Fibroblast of skin of back (primary cell): ENCODE results near the gene HOXD12. TPM values are rescaled to one million over a fixed set of nuclear protein-coding genes. Genes with fewer than 3 reads are reported as not detected.

Experiments used
- DNase-seq: peaks from one replicate; pipeline ENCODE4 v3.0.0-alpha.2; 2013
- polyA plus RNA-seq, 2 experiments: library from polyadenylated mRNA; unstranded; fragments of 120-200 nt; gene quantifications; one replicate each; pipeline ENCODE4 v1.2.1, GENCODE V29; 2013; ENCODE audit not compliant: insufficient read length in 2 of 2

HOXD12 gene, protein sequence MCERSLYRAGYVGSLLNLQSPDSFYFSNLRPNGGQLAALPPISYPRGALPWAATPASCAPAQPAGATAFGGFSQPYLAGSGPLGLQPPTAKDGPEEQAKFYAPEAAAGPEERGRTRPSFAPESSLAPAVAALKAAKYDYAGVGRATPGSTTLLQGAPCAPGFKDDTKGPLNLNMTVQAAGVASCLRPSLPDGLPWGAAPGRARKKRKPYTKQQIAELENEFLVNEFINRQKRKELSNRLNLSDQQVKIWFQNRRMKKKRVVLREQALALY
- not detected for polyA plus RNA-seq (2013, experiment 1 of 2; ENCODE audit: insufficient read length)
- not detected for polyA plus RNA-seq (2013, experiment 2 of 2; ENCODE audit: insufficient read length)

DNA sequence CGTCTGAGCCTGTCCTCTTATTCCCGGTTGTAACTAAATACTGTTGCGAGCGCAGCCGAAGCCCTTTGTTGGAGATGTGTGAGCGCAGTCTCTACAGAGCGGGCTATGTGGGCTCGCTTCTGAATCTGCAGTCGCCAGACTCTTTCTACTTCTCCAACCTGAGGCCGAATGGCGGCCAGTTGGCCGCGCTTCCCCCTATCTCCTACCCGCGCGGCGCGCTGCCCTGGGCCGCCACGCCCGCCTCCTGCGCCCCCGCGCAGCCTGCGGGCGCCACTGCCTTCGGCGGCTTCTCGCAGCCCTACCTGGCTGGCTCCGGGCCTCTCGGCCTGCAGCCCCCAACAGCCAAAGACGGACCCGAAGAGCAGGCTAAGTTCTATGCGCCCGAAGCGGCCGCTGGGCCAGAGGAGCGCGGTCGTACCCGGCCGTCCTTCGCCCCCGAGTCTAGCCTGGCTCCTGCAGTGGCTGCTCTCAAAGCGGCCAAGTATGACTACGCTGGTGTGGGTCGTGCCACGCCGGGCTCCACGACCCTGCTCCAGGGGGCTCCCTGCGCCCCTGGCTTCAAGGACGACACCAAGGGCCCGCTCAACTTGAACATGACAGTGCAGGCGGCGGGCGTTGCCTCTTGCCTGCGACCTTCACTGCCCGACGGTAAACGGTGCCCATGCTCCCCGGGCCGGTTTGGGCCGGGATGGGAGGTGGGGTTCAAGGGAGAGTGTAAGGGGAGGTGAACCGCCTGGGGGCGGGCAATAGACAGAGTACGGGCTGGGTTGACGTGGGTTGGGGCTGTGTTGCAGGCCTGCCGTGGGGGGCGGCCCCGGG, at the start of gene HOXD12:
Gene HOXD12, plus strand, starts transcription at position 68 of the 819 bp plus-strand sequence. Its CDS starts 7 bp downstream, at position 75.
- no peak for DNase-seq

DNA sequence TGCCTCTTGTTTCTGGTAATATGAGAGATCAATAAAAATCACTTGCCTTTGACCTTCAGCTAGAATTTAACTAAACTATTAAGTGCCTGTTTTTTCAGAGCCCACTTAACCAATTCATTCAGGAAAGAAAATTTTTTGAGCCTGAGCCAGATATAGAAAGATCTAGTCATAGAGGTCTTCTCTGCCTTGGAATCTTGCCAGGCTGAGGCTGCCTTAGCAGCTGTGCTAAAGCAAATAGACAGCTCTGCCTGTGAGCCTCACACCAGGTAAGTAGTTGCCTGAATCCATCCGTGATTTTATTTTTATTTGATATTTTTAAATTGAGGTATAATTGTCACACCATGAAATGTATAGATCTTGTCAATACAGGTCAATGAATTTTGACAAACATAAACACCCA, 43.2 kb upstream of the HOXD12 start:
- DNase-seq, result no peak

DNA sequence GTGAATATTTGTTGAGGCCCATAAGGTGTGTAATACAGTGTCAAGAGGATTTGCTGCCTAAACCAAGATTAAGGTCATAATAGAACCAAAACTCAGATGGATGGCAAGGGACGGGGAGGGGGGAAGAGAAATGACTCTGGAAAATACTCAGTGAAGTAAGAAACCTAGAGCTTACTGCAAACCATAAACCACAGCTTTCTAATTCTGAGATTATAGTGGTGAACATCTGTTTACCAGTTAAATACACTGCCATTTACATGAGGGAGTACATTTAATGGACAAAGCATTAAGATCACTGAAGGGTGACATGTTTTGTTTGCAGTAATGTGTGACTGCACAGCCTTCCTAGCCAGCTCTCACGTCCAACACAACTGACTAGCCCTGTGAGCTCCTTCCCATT, 35.6 kb upstream of the HOXD12 start:
- DNase-seq, result no peak

DNA sequence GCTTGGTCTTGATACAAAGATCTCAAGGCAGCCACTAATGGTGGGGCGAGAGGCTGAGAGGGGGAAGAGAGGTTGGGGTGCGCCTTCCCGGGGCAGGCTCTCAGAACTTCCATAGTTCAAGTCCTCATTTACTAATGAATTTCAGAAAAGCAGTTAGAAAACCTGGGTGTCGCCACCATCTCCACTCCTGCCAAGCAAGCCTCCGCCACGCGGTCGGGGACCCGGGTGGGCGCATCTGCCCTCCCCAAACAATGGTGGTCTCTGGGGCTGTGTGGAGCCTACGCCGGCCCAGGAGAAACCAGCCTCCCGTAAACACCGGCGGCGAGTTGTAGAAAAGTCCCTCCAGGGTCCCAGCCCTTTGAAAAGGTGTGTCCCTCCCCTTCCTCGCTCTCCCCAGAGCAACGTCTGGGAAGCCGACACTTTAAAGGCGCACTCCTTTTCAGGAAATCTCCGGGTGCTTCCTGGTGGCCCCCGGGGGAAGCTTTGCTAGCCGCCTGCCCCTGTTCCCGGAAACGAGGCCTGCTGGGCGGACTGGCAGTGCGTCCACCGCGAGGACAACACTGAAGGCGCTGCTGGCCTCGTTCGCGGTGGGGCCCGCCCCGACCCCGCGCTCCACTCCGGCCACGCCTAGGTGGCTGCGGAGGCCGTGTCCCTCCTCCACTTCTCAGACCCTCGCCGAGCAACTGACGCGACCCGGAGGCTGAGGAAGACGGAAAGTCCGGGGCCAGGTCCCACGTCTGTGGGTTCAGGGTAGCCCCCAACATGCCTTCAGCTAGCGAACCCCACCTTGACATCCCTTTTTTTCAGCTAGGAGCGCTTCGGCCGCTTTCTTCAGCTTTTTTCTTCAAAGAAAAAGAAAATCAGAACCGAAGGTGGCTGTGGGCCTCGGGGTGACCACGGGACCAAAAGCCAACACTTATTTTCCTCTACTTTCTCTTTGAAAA, 32.7 kb upstream of the HOXD12 start:
- no peak for DNase-seq

DNA sequence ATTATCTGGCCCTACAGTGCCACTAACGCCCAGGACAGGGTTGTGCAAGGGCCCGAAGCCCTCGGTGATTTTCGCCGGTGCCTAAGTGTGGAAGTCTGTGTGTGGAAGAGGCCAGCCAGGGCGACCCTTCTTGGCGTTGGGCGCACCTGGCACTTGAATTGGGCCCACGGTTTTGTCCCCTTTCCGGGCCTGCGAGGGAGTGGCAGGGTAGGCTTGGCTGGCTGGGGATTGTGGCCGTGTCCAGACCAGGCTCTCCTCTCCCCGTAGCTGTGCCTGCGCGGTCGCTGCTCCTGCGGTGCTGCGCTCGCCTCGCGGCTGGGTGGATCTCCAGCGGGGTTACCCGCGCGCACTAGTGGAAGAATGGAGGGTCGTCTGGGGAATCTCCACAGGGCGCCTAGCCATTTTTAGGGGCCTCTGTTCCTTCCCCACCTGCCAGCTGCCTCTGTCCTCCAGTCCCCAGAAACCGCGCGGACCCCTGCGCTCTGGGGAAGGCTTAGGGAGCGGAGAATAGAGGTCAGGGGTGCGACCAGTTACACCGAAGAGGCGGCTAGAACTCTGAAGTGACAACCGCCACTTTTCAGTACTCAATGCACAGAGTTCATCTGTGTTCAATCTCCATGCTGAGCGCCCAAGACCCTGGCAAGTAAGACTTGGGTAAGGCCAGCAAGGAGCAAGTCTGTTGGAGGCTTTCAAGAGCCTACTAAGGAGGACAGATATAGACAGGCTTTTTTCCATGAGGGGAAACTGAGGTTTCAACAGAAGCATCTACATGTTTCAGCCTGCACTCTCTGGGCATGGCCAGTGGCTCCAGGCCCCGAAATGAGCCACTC, 31.8 kb upstream of the HOXD12 start:
- DNase-seq, result no peak

DNA sequence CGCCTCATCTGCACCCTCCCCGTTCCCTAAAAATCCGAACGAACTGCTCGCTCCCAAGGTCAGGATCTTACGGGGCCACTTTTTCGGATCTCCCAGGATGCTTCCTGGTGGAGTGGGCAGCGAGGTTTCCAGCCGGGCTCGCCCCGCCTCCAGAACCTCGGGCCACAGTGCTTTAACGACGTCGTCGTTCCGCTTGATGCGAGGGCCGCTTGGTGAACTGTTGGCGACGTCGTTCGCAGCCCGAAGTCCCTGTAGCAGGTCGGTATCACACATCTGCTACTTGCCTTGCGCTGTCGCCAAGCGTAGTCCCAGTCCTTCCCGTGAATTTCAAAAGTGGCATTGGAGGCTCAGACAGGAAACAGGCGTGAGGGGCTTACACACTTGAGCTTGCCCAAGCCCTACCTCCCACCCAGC, 31.2 kb upstream of the HOXD12 start:
- DNase-seq, result no peak

DNA sequence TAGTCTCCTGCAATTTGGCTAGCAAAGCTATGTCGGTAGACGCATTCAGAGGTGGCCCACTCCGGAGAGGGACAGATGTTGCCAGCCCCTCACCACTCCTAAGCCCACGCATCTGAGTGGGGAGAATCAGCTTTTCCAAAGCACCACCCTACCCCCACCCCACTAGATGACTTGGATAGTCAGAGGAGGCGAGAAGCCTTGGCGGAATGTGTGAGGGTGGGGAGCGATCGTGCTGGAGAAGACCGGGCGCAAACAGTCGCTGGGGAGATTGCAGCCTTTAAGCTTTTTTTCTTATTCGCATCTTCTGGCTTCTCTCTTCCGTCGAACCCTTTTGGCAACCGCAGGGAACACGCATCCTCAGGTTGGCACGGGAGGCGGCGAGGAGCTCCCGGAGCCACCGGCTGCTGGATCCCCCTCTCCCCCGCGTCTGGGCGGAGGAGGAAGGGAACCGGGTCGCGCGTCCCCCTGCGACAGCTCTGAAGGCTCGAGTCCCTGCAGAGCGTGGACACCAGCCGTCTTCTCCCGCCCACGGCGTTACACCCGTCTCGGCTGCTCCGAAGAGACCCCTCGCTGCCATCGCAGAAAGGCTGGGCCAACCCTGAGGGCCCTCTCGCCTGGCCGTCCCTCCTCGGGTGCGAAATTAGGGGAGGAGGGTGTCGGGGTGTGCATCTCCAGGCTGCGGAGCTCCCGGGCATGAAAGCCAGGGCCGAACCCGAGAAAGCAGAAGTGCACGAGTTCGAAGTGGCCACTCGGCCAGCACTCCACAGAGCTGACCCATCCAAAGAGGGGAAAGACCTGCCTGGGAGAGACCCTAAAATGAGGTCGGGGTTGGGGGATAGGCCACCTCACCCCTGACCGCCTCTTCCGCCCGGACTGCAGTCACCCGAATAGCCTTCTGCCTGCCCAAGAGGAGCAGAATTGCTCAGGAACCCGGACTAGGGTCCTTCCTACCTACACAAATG, 28.0 kb upstream of the HOXD12 start:
- no peak for DNase-seq

DNA sequence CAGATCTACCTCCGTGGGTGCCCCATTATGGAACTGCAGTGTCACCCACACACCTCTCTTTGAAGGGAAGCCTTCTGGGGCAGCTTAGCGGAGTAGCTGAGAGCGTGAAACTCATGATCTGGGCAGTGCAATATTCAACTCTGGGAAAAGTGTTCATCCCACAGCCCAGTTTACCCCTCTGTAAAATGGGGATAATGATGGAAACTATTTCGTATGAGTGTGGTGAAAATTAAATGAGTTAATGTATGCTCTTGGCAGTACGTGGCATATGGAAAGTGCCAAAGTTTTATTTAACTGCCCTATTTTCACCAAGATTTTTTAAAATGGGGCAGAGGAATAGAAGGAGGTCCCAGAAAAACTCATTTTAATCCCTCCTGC, 27.3 kb upstream of the HOXD12 start:
- no peak for DNase-seq

DNA sequence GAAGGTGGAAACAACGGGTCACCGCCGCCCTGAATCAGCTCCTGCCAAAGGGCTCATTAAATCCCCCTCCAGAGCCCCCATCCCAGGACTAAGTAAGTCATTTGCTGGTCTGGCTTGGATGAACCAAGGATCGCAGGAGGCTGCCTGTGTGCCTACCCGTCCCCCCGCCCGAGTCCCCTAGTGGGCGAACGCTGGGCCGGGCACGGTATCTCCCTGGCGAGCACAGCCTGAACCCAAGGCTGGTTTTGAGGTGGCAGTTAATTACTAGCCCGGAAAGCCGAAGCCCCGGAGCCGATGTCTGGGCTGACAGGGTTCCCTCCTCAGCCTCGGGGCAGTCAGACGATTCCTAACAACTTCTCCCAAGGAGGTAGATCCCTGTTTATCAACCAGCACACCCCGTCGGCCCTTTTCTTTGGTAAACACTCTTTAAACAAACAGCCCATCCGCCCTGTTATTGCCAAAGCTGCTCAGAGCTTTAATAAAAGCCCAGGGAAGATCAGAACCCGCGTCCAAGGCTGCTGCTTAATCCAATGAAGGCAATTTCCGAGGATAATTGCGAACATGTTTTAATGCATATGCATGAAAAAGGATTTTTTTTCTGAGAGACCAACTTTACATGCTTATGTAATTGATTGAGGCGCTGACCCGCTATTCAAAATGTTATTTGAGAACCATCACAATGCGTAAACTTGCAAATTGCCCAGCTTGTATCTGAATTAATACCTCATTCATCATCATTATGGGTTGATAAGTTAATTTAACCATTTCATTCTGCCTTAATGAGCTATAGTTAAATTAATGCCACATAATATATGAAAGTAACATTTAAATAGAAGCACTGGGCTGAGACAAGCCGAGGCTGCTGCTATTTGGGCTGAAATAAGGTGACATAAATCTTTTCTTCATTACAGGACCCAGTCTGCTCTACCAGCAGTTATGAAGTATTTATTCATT, 26.4 kb upstream of the HOXD12 start:
- no peak for DNase-seq

DNA sequence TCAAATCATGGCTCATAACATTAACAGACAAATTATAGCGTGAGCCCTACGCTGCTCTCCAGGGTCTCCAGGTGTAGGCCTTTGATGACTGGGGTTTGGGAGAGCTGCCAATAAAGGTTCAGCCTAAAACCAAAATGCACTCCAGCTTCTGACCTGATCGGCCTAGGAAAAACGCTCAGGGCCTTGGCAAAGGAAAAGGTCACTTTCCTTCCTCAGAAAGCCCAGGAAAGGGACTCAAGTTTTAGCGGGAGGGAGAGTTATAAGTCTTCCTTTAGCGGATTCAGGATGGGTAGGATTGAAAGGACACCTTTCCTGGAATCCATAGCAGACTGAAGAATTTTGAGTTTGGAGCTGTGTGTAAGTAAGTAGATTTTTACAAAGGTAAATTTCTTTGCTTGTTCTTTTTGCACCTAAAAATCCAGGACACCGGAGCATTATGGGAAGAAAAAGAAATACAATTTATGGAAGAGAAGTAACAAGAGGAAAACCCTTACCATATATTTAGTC, 24.6 kb upstream of the HOXD12 start:
- DNase-seq, result no peak

DNA sequence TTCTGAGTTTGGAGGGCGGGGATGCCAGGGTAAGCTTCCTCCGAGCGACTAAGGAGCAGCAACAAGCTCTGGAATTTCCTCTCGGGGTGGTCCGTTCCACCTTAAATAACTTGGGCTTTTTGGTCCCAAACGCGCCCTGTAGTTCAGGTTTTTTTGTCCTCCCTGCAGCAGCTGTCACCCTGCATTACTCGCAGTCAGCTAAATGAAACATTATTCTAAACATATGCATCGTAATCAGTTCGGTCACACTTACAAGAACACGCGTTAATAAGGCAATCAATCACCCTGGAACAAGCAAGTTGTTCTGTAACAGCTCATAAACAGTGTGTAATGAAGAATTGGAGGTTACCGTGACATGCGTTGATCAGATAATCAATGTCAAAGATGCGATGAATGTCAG, 24.1 kb upstream of the HOXD12 start:
- no peak for DNase-seq

DNA sequence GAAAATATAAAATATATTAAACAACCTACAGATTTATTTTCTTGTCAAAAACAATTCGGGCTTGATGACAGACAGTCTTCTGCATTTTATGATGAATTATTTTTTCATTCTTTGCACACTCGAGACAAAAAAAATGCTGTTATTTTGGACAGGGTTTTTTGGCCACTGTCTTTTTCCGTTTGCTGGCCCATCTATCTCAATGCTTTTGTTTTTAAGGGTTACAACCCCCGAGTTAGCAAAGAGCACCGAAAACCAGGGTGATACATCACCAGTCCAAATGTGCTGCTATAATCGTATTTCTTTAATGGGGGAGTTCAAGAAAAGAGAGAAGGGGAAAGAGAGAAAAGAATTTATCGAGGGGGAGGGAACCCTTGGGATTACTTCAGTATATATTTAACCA, 23.5 kb upstream of the HOXD12 start:
- no peak for DNase-seq

DNA sequence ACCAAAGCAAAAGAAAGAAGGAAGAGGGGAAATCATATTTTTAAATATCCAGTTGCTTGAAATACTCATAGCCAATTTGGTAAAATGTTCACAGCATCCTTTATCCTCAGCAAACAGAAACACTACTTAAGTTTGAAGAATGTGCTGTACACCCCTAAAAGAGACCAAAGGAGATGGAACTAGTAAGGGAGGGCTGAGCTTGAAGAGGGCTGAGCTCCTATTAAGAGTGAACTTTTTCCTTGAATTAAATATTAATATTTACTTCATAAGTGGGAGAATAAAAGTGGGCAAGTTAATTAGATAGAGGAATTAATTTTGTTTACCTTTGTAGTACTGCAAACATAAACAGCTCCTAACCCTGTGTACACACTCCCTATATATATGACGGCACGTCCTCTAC, 22.8 kb upstream of the HOXD12 start:
- no peak for DNase-seq

DNA sequence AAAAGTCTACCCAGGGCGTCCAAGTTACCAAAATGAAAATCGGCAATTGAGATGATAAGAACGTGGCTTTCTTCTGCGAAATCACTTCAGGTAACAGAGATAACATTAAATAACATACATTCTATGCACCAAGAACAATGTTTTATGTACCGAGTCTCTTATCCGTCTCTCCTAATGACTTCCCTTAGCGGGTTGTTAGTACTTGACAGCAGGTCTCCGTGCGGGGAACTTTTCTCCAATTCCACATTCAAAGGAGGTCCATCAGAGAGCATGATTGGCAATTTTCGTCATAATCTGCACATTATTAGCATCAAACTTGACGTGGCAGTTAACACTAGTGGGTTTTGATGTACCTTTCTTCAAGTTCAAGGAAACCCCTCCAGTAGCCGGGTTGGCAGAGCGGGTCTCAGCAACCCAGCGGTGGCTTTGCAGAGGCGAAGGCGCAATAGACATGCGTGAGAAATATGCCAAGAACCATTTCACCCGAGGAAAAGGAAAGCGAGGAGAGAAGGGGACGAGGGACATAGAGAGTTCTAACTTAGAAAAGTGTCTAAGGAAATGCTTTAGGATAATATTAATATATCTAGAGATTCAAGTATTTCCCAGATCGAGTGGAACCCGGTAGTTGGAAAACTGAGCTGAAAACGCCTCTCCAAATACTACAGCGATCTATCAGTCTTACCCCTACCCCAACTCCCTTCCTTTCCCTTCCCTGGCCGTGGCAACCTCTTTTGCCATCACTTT, 20.9 kb upstream of the HOXD12 start:
- no peak for DNase-seq

DNA sequence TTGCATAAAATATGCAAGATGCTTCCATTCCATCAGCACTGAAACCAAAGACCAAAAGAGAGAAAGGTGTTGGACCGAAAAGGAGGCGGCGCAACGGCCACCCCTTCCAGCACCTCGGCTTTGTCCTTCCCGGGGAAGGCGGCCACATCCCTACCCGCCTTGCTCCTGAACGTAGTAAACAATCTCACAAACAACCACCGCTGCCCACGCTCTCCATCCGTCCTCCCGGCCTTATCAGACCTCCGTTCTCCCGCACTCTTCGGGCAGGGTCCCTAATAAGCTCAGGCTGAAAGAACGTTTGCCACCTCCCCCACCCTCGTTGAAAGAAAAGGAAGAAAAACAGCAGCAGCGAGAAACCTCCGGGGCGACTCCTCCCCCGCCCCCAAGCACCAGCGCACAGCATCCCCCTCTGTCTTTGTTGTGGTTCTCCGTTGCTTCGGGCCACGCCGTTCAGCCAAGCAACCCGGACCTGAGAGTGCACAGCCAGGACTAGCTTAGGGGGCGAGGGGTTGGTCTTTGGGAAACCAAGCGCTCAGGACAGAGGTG, 20.2 kb upstream of the HOXD12 start:
- no peak for DNase-seq

DNA sequence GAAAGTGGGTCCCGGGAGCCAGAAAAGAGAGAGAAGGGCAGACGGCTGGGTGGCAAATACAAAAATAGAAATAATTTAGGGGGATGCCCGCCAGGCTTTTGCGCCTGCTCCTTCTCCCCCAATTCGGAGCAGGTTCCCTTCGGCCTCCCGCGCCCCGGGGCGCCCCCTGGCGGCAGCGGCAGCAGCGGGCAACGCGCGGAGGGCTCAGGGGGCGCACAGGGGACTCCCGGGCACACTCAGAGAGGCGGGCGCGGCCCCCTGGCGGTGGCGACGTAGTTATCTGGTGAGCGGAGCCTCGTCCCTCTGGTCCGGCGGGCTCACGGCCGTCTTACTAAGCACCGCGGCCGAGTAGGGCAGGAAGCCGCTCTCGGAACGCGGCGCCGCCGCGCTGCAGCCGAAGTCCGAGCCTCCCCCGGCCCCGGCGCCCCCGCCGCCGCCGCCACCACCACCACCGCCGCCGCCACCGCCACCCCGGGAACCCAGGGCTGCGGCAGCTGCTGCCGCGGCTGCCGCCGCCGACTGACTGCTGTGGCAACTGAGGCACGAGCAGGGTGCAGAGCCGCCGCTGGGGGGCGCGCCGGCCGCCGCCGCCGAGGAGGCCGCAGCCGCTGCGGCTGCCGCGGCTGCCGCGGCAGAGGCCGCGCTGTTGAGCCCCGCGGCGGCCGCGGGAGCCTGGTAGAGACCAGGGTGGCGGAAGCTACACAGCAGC, 19.6 kb upstream of the HOXD12 start:
- DNase-seq, result peak; percentile 45

DNA sequence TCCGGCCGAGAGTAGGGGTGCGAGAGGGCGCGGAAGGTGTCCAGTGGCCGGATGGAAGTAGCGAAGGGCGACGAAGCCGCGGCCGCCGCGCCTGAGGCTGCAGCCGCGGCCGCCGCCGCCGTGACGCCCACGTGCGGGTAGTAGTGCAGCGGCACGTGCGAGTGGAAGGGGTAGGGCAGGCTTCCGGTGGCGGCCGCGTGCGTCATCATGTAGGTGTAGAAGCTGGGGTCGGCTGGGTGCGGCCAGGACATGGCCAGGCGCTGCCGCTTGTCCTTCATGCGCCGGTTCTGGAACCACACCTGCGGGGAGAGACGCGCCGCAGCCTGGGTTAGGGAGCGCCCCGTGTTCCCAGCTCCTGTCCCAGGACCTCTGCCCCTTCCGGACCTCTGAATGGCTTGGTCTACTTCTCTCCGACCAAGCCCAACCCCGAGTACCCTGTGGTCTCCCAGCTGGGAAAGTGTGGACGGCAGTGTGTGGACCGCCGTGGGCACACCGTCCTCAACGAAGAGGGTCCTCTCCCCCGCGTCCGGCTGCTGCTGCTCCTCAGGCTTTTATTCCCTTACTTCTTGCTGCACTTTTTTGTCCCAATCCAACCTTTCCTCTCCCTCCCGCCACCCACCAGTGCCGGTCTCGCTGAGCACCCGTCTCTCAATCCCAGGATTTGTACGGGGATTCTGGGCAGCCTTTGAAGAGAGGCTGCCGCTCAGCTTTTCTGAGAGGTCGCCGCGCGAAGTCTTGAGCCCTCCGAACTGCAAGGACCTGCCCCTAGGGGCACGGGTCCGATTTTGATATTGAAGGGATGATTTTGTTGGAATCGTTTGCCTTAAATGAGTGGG, 18.8 kb upstream of the HOXD12 start:
- DNase-seq, result no peak
